Measurements from ENCODE around the gene MRPL17. TPM values are rescaled to one million over a fixed set of nuclear protein-coding genes. Genes with fewer than 3 reads are reported as not detected.
"Not testable (repeated sequence)": the region's sequence is repeated elsewhere in the genome, so short reads cannot be mapped to it uniquely, and the experiment has no call there.

Gene MRPL17
- 10 to 100 TPM; 50.8 to 70.8 (median 53.7) TPM for polyA plus RNA-seq (ENCODE audit: insufficient read depth in 1 of 5, insufficient read length in 5 of 5, low replicate concordance in 1 of 5)
- long read RNA-seq, donor 1, transcript MRPL17-201 (3 exons, 1,969 nt) = major isoform, 43 of 64 reads
- long read RNA-seq, donor 1, transcript MRPL17-202 (2 exons, 1,002 nt) = minor isoform, 21 of 64 reads
- long read RNA-seq, donor 1, partial matches to known transcripts = 0 of 64 reads
- long read RNA-seq, donor 1, other reads (novel, unspliced or antisense) = 0 of 64 reads
- long read RNA-seq, donor 2, transcript MRPL17-202 (2 exons, 1,002 nt) = minor isoform, 22 of 52 reads
- long read RNA-seq, donor 2, transcript MRPL17-201 (3 exons, 1,969 nt) = major isoform, 30 of 52 reads
- long read RNA-seq, donor 2, partial matches to known transcripts = 0 of 52 reads
- long read RNA-seq, donor 2, other reads (novel, unspliced or antisense) = 0 of 52 reads
- long read RNA-seq, donor 3, transcript MRPL17-201 (3 exons, 1,969 nt) = major isoform, 22 of 35 reads
- long read RNA-seq, donor 3, transcript MRPL17-202 (2 exons, 1,002 nt) = minor isoform, 13 of 35 reads
- long read RNA-seq, donor 3, partial matches to known transcripts = 0 of 35 reads
- long read RNA-seq, donor 3, other reads (novel, unspliced or antisense) = 0 of 35 reads
- long read RNA-seq, donor 4, transcript MRPL17-201 (3 exons, 1,969 nt) = major isoform, 21 of 30 reads
- long read RNA-seq, donor 4, transcript MRPL17-202 (2 exons, 1,002 nt) = minor isoform, 9 of 30 reads
- long read RNA-seq, donor 4, partial matches to known transcripts = 0 of 30 reads
- long read RNA-seq, donor 4, other reads (novel, unspliced or antisense) = 0 of 30 reads
- long read RNA-seq, donor 5, transcript MRPL17-202 (2 exons, 1,002 nt) = minor isoform, 17 of 72 reads
- long read RNA-seq, donor 5, transcript MRPL17-201 (3 exons, 1,969 nt) = major isoform, 50 of 72 reads
- long read RNA-seq, donor 5, partial matches to known transcripts = 0 of 72 reads
- long read RNA-seq, donor 5, other reads (novel, unspliced or antisense) = 5 of 72 reads
- long read RNA-seq, donor 6, transcript MRPL17-201 (3 exons, 1,969 nt) = major isoform, 29 of 48 reads
- long read RNA-seq, donor 6, transcript MRPL17-202 (2 exons, 1,002 nt) = minor isoform, 19 of 48 reads
- long read RNA-seq, donor 6, partial matches to known transcripts = 0 of 48 reads
- long read RNA-seq, donor 6, other reads (novel, unspliced or antisense) = 0 of 48 reads
- long read RNA-seq, donor 7, transcript MRPL17-201 (3 exons, 1,969 nt) = major isoform, 17 of 24 reads
- long read RNA-seq, donor 7, transcript MRPL17-202 (2 exons, 1,002 nt) = minor isoform, 7 of 24 reads
- long read RNA-seq, donor 7, partial matches to known transcripts = 0 of 24 reads
- long read RNA-seq, donor 7, other reads (novel, unspliced or antisense) = 0 of 24 reads
- long read RNA-seq, donor 8, transcript MRPL17-201 (3 exons, 1,969 nt) = major isoform, 7 of 10 reads
- long read RNA-seq, donor 8, partial matches to known transcripts = 0 of 10 reads
- long read RNA-seq, donor 8, other reads (novel, unspliced or antisense) = 0 of 10 reads

DNA sequence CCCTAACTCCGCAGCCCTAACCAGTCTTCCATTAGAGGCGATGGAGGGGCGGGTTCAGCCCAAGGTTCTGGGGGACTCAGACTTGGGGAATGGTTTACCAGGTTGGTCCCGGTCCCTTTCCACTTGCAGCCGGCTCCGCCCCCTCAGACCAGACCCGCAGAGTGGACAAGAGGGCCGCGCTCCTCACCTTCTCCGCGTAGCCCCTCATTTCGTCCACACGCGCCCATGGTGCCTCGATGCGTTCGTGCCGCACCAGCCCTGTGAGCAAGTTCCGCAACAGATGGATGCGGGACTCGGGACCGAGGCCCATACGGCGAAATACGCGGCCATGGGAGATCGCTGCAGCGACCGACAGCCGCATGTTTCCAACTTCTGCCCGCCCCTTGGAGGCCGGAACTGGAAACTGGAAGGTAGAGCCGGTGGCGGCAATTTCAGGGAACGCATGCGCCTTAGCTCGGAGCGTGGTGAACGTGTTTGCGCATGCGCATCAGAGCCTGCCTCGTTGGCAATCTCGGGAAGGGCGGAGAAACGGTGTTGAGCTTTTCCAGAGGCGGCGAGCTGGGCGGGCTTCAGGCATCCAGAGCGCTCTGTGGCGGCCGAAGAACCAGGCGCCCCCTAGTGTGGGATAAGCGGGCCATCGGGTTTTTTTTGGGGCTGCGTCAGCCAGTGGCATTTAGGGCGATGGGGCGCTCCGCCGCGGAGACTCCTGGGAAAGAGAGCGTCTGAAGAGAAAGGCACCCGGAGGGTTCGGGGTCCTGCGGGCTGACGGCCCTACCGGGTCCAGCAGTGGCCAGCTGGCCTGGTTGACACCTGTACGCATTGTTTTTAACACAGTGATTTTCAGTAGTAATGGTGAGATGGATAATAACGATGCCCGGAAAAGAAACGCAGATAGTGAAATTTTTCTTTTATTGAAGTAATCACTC is at the start of gene MRPL17:
MRPL17 (minus strand) TSS at position 405 of the 926 bp plus-strand sequence; CDS start at position 361, 44 bp downstream.
- DNase-seq = peak; percentile 100

DNA sequence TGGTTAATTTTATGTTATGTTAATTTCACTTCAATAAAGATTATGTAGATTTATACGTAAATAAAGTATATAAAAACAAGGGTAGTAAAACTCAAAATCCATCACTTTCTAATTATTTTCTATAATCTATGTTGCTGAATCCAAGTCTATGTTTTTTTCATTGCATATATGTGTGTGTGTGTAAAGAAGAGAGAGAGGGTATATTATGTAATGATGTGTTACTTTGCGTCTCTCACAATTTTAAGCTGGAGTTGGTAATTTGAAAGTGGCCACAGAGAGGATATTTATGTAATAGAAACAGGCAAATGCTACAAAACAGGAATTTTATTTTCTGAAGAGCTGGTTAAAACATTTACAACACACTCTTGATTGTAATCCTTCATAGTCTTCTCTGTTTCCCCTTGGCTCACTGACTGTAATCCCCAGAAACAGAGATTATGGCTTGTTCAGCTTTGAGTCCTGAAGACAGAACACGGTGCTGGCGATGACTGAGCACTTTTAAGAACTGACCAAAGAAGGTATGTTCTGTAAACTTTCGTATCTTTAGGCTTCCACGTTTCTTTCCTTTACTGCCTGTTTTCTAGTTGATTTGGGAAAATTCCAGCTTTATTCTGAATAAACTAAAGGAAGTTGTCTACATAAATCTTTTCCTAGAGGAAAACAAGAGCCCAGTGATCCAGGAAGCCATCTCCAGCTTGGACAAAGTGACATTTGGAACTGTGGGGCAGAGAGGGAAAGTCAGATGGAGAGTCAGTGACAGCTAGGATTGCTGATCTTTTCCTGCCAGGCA is 45.0 kb upstream of the MRPL17 start:
- DNase-seq = no peak

DNA sequence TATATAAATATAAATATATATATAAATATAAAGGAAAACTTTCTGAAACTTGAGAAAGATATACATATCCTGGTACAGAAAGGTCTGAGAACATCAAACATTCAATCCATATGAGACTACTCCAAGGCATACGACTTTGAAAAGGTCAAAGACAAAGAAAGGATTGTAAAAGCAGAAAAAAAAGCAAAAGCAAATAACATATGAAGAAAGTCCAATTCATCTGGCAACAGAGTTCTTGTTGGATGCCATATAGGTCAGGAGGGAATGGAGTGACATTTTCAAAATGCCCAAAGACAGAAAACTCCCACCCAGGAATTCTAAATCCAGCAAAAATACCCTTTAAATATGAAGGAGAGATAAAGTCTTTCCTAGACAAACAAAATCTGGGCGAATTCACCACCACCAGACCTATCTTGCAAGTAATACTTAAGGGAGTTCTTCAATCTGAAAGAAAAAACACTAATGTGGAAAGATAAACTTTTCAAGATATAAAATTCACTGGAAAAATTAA is 42.3 kb upstream of the MRPL17 start:
- DNase-seq = no peak

DNA sequence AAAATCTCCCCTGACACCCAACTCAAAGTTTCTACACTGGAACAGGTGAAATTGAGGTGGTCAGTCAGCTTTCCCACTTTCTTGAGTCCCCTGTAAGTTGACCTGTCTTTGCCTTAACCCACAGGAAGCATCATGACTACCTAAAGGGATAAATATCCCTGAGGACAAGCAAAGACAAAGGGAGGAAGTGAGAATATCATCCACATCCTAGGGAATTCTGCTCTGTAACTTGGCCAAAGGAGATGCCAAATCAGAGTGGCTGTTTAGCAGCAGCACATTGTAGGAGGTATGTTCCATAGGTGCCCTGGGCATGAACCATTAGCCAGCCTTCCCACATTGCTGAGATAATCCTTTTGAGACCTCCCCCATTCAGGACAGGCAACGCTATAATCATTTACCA is 40.9 kb upstream of the MRPL17 start:
- no peak for DNase-seq

DNA sequence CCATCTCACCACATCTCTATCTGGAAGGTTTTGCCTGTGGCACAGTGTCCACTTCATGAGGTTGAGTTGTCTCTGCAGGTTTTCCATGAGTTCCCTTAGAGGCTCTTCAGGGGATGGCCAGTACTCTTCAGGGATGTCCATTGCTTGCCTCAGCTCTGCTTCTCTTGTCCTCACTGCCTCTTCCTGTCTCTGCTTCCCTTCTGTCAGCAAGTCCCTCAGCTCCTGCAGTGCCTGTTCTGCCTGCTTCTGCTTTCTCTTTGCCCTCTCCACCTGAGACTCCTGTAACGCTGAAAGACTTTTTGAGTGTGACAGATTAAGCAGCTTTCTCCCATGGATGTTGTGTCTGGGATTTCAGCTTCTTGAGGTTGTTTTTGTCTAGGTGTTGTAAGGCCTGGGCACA is 38.2 kb upstream of the MRPL17 start:
- DNase-seq = no peak

DNA sequence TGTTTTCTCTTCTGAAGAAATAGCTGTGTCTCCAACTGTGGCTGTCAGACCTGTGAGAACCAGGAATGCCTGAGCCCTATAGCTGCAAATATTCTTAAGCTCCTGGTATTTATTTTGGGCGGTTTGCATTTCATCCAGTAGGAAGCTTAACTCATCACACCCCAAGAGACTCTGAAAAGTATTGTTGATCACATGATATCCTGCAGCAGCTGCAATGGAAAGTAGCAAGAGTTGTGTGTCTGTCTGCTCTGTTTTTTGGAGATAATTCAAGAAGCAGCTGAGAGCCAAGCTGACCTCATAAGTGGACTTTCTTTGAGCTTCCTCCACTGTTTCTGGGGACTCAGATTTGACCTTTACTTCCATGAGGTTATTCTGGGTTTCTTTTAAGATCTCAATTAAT is 36.4 kb upstream of the MRPL17 start:
- DNase-seq = no peak

DNA sequence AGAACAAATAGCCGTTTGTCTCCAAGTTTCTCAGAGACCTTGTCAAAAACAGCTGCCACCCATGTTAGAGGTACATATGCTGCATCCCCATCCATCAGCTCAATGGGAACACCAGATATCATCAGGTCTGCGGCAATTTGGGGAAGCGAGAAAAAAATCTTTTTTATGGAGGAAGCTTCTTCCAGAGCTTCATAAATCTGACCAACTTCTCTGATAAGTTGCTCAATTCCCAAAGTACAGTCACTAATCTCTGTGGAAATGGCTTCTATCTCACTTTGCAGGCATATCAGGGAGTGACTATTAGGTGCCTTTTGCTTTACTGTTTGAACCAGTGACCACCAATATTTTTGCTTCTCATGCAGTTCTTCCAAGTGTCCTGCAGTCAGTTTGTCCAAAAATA is 34.3 kb upstream of the MRPL17 start:
- no peak for DNase-seq

- DNase-seq = not testable (repeated sequence)
Observed at GRCh38 chr11:6711552-6711951, 28.4 kb upstream of the MRPL17 start.

GRCh38 chr11:6708876-6709275 is 25.7 kb upstream of the MRPL17 start:
- DNase-seq = no peak

GRCh38 chr11:6705905-6706535 is 22.9 kb upstream of the MRPL17 start:
- peak; percentile 44 to 61 for DNase-seq

DNA sequence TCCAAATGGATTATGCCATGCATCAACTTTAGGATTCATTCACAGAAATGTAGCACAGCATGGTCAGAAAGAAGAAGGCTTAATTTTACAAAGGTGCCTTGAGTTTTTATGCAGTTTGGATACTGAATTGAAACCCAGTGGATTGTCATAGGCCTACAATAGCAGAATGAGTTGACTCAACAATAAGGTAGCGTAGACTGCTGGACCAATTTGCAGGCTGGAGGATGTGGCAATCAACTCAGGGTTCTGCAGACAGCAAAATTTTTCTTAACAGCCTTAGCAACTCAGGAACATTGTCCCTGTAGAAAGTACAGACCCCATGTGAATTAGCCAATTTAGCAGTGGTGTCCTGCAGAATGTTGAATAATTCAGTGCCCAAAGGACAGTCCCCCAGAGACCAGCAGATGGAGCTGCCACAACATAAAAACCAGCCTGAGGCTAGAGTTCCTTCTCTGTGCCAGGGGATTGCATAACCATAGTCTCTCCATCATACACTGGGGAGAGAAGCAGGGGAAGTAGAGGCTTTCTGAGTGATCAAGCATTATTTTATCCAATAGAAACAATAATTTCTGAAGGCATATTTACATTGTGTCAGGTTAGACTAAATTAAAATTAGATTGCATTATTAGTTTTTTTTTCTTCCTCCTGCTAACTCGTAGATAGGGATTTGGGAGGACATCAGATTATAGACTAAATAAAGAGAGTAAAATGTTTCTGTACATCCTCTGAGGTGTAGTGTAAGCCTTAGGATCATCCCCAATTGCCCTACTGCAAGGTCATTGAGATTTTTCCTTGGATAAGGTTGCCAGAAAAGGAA is 20.3 kb upstream of the MRPL17 start:
- peak; percentile 57 to 69 for DNase-seq

DNA sequence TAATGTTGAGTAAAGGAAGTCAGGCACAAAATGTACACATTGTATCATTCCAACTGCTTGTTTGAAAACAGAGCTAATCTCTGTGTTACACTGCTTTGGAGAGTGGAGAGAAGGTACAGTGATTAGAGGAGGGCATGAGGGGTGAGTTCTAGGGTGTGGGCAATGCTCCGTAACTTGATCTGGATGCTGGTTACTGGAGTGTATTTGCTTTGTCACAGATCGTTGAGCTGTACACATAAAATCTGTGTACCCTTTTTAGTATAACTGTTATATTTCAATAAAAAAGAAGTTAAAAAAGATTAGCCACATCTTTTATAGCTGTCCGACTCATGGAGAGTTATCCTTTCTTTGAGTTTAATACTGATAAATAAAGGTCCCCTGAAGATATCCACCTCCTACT is 18.8 kb upstream of the MRPL17 start:
- DNase-seq = not testable (repeated sequence)

DNA sequence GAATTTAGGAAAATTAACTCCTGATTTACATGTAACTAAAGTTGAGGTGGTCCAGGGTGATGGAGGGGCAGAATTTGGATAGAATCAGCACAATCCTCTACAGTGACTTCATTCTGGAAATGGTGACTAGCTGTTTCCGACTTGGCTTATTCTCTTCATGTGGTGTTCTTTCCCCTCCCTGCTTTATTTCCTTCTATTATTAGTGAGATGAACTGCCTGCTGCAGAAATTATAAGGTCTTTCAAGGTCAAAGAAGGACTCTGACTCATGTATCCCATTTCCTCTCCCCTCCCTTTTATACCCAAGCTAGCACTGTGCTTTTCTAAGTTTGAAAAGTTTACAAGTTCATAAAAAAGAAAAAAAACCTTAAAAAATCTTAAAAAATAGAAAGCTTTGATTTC is 12.2 kb upstream of the MRPL17 start:
- no peak for DNase-seq

- DNase-seq = no peak
Observed at GRCh38 chr11:6694229-6694535, 11.0 kb upstream of the MRPL17 start.

GRCh38 chr11:6693342-6694228 is 10.4 kb upstream of the MRPL17 start:
- no peak for DNase-seq

DNA sequence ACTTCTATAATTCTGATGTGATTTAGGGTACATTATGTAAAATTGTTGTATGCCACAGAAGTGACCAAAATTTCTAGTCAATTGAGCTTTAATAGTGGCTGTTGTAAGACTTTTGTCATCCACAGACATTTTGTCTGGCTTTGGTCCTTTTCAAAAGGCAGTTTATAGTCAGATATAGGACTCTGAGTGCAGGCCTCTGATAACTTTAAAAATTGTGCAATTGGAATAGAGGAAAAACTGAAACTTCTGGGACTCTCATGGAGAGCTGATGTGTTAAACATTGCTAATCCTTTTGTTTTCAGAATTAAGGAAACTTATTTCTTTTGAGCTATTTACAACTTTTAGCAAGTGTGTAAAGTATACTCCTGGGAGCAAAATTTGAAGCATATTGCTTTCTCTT is 9.0 kb upstream of the MRPL17 start:
- no peak for DNase-seq
